Choroid plexus epithelial cell (primary cell): ENCODE data around the gene ZNF174.

Experiments
- DNase-seq: peaks from one replicate; pipeline ENCODE4 v3.0.0-alpha.2; 2010; ENCODE audit warnings: low read depth
- H3K4me3 ChIP-seq: 2 replicates; pipeline ENCODE4 v1.5.1; 2011; ENCODE audit warnings: low read depth, mild to moderate bottlenecking, control low read depth, low read length, moderate library complexity
- TF ChIP-seq, protein P1 (sequence below): conservative IDR thresholded peaks from 2 replicates; pipeline ENCODE4 v1.5.1; 2011; ENCODE audit warnings: low read depth, mild to moderate bottlenecking, control low read depth, inconsistent platforms, low read length, moderate library complexity

ZNF174 gene

DNA sequence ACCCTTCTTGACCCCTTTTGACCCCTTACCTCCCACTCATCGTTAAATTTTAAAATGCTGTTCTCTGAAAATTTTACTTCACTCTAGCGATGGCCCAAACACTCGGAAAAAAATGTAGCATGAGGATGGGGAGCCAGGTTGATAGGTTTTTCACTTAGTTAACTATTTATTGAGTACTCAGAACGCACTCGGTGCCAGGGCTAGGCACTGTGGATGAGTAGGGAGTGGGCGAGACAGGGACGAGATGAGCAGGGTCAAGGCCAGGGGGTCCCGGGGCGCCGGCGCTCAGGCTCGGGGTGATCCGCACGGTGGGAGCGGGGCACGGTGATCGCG lies 603 bp upstream of the ZNF174 start:
- no peak for DNase-seq
- peak overlapping the region; percentile 90 for H3K4me3 ChIP-seq
- TF ChIP-seq, protein P1, sequence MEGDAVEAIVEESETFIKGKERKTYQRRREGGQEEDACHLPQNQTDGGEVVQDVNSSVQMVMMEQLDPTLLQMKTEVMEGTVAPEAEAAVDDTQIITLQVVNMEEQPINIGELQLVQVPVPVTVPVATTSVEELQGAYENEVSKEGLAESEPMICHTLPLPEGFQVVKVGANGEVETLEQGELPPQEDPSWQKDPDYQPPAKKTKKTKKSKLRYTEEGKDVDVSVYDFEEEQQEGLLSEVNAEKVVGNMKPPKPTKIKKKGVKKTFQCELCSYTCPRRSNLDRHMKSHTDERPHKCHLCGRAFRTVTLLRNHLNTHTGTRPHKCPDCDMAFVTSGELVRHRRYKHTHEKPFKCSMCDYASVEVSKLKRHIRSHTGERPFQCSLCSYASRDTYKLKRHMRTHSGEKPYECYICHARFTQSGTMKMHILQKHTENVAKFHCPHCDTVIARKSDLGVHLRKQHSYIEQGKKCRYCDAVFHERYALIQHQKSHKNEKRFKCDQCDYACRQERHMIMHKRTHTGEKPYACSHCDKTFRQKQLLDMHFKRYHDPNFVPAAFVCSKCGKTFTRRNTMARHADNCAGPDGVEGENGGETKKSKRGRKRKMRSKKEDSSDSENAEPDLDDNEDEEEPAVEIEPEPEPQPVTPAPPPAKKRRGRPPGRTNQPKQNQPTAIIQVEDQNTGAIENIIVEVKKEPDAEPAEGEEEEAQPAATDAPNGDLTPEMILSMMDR = no peak

GRCh38 chr16:3401719-3402397 lies 843 bp downstream of the ZNF174 start:
- H3K4me3 ChIP-seq = peak overlapping the region; percentile 90
- TF ChIP-seq, protein P1 = no peak
- DNase-seq = peak; percentile 47

DNA sequence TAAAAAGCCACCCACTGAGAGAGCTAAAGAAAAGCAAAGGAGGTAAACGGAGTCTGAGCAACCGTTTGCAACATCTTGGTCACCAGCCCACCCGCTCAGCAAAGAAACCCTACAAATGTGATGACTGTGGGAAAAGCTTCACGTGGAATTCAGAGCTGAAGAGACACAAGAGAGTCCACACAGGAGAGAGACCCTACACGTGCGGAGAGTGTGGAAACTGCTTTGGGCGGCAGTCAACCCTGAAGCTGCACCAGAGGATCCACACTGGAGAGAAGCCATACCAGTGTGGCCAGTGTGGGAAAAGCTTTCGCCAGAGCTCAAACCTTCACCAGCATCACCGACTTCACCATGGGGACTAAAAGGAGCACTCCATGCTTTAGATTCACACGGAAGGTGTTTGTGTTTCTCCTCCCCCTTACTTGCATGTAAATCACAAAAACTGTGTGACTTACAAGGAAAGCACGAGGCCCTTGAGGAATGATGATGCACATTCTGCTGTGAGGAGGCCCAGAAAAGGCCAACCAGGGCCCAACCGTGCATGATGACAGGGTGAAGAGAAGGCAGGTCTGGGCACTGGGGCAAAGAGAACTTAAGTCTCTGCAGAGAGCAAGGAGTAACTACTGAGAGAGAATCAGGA lies 7.7 kb downstream of the ZNF174 start:
- no peak for DNase-seq
- TF ChIP-seq, protein P1 = no peak
- no peak overlapping the region for H3K4me3 ChIP-seq

GRCh38 chr16:3413730-3414379 lies 12.8 kb downstream of the ZNF174 start:
- no peak overlapping the region for H3K4me3 ChIP-seq
- TF ChIP-seq, protein P1 = no peak
- peak; percentile 10 for DNase-seq

GRCh38 chr16:3431779-3432219 lies 30.8 kb downstream of the ZNF174 start:
- peak overlapping the region; percentile 38 for H3K4me3 ChIP-seq
- TF ChIP-seq, protein P1 = no peak
- DNase-seq = peak; percentile 28

DNA sequence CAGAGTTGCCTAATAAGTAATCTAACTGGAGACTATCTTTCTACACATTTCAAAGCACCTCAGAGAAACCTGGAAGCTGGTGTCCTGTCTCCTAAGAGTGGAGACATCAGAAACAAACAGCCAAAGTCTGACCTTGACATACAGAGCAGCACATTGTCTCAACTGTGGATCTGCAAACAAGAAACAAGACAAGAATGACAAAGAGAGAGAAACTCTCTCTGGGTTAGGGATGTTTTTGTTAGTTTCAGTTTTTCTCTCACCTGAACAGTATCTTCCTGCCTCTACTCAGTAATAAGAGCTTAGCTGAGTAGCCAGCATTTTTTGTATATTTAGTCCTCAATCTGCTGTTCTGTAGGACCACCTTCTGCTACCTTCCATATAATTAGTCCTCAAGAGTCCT lies 33.4 kb downstream of the ZNF174 start:
- no peak for DNase-seq
- no peak overlapping the region for H3K4me3 ChIP-seq
- TF ChIP-seq, protein P1 = no peak
